ENCODE data around the gene ITGAL. TPM values are rescaled to one million over a fixed set of nuclear protein-coding genes. Genes with fewer than 3 reads are reported as not detected.

The ITGAL gene
- total RNA-seq, 1 experiment from 2014 or later, result not detected

GRCh38 chr16:30566531-30566930, 94.0 kb downstream of the ITGAL start:
- peak overlapping the region; percentile 95 for H3K27ac Mint-ChIP-seq (ENCODE audit: low read depth, unreplicated experiment)
- ChIA-PET POLR2A (interaction anchor here (0.6 to 4.3 kb wide), 9 partner anchors 8 to 149 kb away, joined by 3 to 34 read pairs (median 3); partner anchors contain the start of genes DCTPP1, ZNF747, ZNF764 and ZNF785), CTCF (interaction anchor here (0.7 to 3.0 kb wide), 7 partner anchors 9 to 136 kb away, joined by 3 to 11 read pairs (median 3); partner anchors contain the start of gene DCTPP1)
- no peaks in the 10 kb centered on the region for H3K27me3 Mint-ChIP-seq (ENCODE audit: insufficient read depth, unreplicated experiment)
- H3K4me1 Mint-ChIP-seq (ENCODE audit: insufficient read depth, unreplicated experiment), result peaks cover 20% of the 10 kb centered on the region
- no peaks in the 10 kb centered on the region for H3K9me3 Mint-ChIP-seq (ENCODE audit: unreplicated experiment)
- BruUV-seq (replicated peaks), result no TSS peak
- no peak for TF ChIP-seq CTCF (IDR thresholded peaks at IDR 0.05; ENCODE audit: unreplicated experiment)
- intact Hi-C loops (cut with micrococcal nuclease), result no loop called here
- DNase-seq (ENCODE audit: unreplicated experiment), result no peak
- no peak overlapping the region for H3K4me3 Mint-ChIP-seq (ENCODE audit: unreplicated experiment)
- peaks cover 9% of the 10 kb centered on the region for H3K36me3 Mint-ChIP-seq (ENCODE audit: insufficient read depth, unreplicated experiment)

GRCh38 chr16:30567160-30567990, 94.8 kb downstream of the ITGAL start:
- Mint-ChIP-seq H3K27ac (ENCODE audit: low read depth, unreplicated experiment) (peak overlapping the region; percentile 95), H3K27me3 (ENCODE audit: insufficient read depth, unreplicated experiment) (no peaks in the 10 kb centered on the region), H3K4me1 (ENCODE audit: insufficient read depth, unreplicated experiment) (peaks cover 24% of the 10 kb centered on the region), H3K4me3 (ENCODE audit: unreplicated experiment) (peak overlapping the region; percentile 34), H3K36me3 (ENCODE audit: insufficient read depth, unreplicated experiment) (peaks cover 9% of the 10 kb centered on the region), H3K9me3 (ENCODE audit: unreplicated experiment) (no peaks in the 10 kb centered on the region)
- no peak for TF ChIP-seq CTCF (IDR thresholded peaks at IDR 0.05; ENCODE audit: unreplicated experiment)
- BruUV-seq (replicated peaks), result no TSS peak
- DNase-seq (ENCODE audit: unreplicated experiment), result peak; percentile 85
- intact Hi-C loops (cut with micrococcal nuclease), result no loop called here
- ChIA-PET CTCF (interaction anchor here (0.6 to 3.0 kb wide), 5 partner anchors 26 to 137 kb away, joined by 3 to 11 read pairs (median 3); partner anchors contain the start of gene DCTPP1), POLR2A (interaction anchor here (0.9 to 4.3 kb wide), 9 partner anchors 9 to 196 kb away, joined by 3 to 34 read pairs (median 4); partner anchors contain the start of genes DCTPP1, TBC1D10B, ZNF747 and ZNF764)

- ChIA-PET CTCF (interaction anchor here (0.6 to 1.1 kb wide), 4 partner anchors 10 to 162 kb away, joined by 3 to 5 read pairs (median 4); partner anchors contain the start of genes ZNF764 and ZNF785), POLR2A (interaction anchor here (0.6 to 4.3 kb wide), 14 partner anchors 9 to 197 kb away, joined by 3 to 34 read pairs (median 4); partner anchors contain the start of genes DCTPP1, SEPHS2, TBC1D10B and ZNF689)
- BruUV-seq (replicated peaks), result no TSS peak
- peak overlapping the region; percentile 95 for H3K27ac Mint-ChIP-seq (ENCODE audit: low read depth, unreplicated experiment)
- H3K4me3 Mint-ChIP-seq (ENCODE audit: unreplicated experiment), result peak overlapping the region; percentile 45
- DNase-seq (ENCODE audit: unreplicated experiment), result peak; percentile 95
- no peaks in the 10 kb centered on the region for H3K27me3 Mint-ChIP-seq (ENCODE audit: insufficient read depth, unreplicated experiment)
- no peaks in the 10 kb centered on the region for H3K9me3 Mint-ChIP-seq (ENCODE audit: unreplicated experiment)
- TF ChIP-seq CTCF (IDR thresholded peaks at IDR 0.05; ENCODE audit: unreplicated experiment), result no peak
- H3K4me1 Mint-ChIP-seq (ENCODE audit: insufficient read depth, unreplicated experiment), result peaks cover 25% of the 10 kb centered on the region
- H3K36me3 Mint-ChIP-seq (ENCODE audit: insufficient read depth, unreplicated experiment), result peaks cover 9% of the 10 kb centered on the region
- intact Hi-C loops (cut with micrococcal nuclease), result no loop called here
Observed at GRCh38 chr16:30567991-30568638, 95.6 kb downstream of the ITGAL start.

GRCh38 chr16:30569281-30569680, 96.7 kb downstream of the ITGAL start:
- H3K27ac Mint-ChIP-seq (ENCODE audit: low read depth, unreplicated experiment), result peak overlapping the region; percentile 95
- no peaks in the 10 kb centered on the region for H3K27me3 Mint-ChIP-seq (ENCODE audit: insufficient read depth, unreplicated experiment)
- peaks cover 9% of the 10 kb centered on the region for H3K36me3 Mint-ChIP-seq (ENCODE audit: insufficient read depth, unreplicated experiment)
- intact Hi-C loops (cut with micrococcal nuclease), result no loop called here
- POLR2A ChIA-PET, result interaction anchor here (1.2 to 4.3 kb wide), 4 partner anchors 11 to 51 kb away, joined by 3 to 34 read pairs (median 6); partner anchors contain the start of genes ZNF747 and ZNF764
- CTCF ChIA-PET, result interaction anchor here (0.6 kb wide), 2 partner anchors 14 to 120 kb away, joined by 3 to 6 read pairs; no protein-coding TSS in a partner anchor
- peaks cover 25% of the 10 kb centered on the region for H3K4me1 Mint-ChIP-seq (ENCODE audit: insufficient read depth, unreplicated experiment)
- no TSS peak for BruUV-seq (replicated peaks)
- DNase-seq (ENCODE audit: unreplicated experiment), result no peak
- H3K9me3 Mint-ChIP-seq (ENCODE audit: unreplicated experiment), result no peaks in the 10 kb centered on the region
- TF ChIP-seq CTCF (IDR thresholded peaks at IDR 0.05; ENCODE audit: unreplicated experiment), result no peak
- H3K4me3 Mint-ChIP-seq (ENCODE audit: unreplicated experiment), result no peak overlapping the region

Data from MCF 10A (cell line).